ENCODE results near the gene NRIP3.
A peak's percentile ranks its signal among the peaks of the same experiment; 100 is the strongest.

DNA sequence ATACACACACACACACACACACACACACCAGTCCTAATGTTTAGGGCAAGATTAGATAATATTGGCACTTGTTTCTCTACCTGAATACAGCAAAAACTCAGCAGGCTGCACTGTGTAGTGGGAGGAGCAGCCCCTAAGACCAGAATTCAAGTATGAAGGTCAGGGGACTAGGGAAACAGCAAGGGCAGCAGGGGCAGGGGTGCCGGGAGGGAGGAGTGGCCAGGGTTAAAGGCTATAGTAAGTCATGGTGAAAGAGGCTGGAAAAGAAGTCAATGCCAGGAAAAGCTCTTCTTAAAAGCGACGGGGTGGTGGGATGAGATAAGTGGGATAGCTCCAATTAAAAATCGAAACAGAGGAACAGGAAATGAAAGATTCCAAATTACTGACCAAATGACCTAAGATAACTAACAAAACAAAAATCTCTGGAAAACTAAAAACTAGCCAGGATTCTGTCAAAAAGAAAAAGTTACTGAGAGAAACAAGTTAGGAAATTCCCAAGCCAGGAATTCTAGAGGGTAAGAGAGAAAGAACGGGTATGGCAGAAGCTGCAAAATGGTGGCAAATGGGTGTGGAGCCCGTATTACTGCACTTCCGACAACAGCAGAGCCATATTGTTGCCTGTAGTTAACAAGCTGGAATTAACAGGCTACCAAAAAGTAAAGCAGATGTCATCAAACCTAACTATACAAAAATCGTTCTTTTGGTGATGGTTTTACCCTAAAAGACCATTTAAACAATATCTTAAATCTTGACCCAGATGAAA is 62.3 kb downstream of the NRIP3 start:
- TF ChIP-seq EGR1 (IDR thresholded peaks at IDR 0.05; ENCODE audit: low read depth in 2 of 2) (no peak), GABPA (IDR thresholded peaks at IDR 0.05 in 1 of 2, conservative IDR thresholded peaks at IDR 0.05 in 1 of 2) (no peak), RXRA (IDR thresholded peaks at IDR 0.05) (peak in 1 of 2 donors; percentile 37), TAF1 (conservative IDR thresholded peaks at IDR 0.05) (no peak), CTCF (IDR thresholded peaks at IDR 0.05; ENCODE audit: low read depth, low read length, missing input control) (no peak), RAD21 (IDR thresholded peaks at IDR 0.05) (no peak), FOXA2 (IDR thresholded peaks at IDR 0.05) (no peak), MAX (IDR thresholded peaks at IDR 0.05) (no peak), FOXA1 (IDR thresholded peaks at IDR 0.05) (no peak)

Data from liver (tissue), 3 donors.